ENCODE data around the gene HLA-A.

GRCh38 chr6:29941016-29941415 lies 1.3 kb upstream of the HLA-A start:
- no peak for TF ChIP-seq CTCF (IDR thresholded peaks at IDR 0.05)
- TF ChIP-seq POLR2A (IDR thresholded peaks at IDR 0.05): no peak

Data from body of pancreas (tissue), 4 donors.